ENCODE measurements around the gene PRSS38.

PRSS38 gene

GRCh38 chr1:227880342-227880924 lies 65.0 kb downstream of the PRSS38 start:
- TF ChIP-seq CTCF (IDR thresholded peaks at IDR 0.05) = no peak

GRCh38 chr1:227883073-227883520 lies 67.6 kb downstream of the PRSS38 start:
- no peak for TF ChIP-seq CTCF (IDR thresholded peaks at IDR 0.05)

GRCh38 chr1:227883641-227884301 lies 68.3 kb downstream of the PRSS38 start:
- TF ChIP-seq CTCF (IDR thresholded peaks at IDR 0.05) = no peak

GRCh38 chr1:227884370-227885134 lies 69.1 kb downstream of the PRSS38 start:
- TF ChIP-seq CTCF (IDR thresholded peaks at IDR 0.05) = no peak

GRCh38 chr1:227885135-227885647 lies 69.7 kb downstream of the PRSS38 start:
- no peak for TF ChIP-seq CTCF (IDR thresholded peaks at IDR 0.05)

GRCh38 chr1:227885648-227886502 lies 70.4 kb downstream of the PRSS38 start:
- TF ChIP-seq CTCF (IDR thresholded peaks at IDR 0.05) = no peak

- no peak for TF ChIP-seq CTCF (IDR thresholded peaks at IDR 0.05)
Observed at GRCh38 chr1:227886503-227886961, 71.1 kb downstream of the PRSS38 start.
